Tibial artery (tissue), 4 donors: Measurements from ENCODE around the gene CCDC57.

Source experiments
- DNase-seq, 2 donors: peaks; one replicate each; pipeline ENCODE4 v3.0.0-alpha.2; 2019
- H3K27ac ChIP-seq, 2 donors: fragments of 200-600 bp; sonication (generic) in 1 of 2; 1 replicate in 1 of 2; 2 replicates in 1 of 2; pipeline ENCODE4 v1.5.1; 2018 to 2019; ENCODE audit warnings: mild to moderate bottlenecking in 1 of 2
- H3K27me3 ChIP-seq, 2 donors: fragments of 200-600 bp; sonication (generic) in 1 of 2; one replicate each; pipeline versions ENCODE4 v1.5.1 to v1.6.0; 2016 to 2019
- H3K36me3 ChIP-seq, 3 donors: fragments of 200-600 bp; sonication (generic) in 2 of 3; one replicate each; pipeline ENCODE4 v1.5.1; 2016 to 2019; ENCODE audit warnings: mild to moderate bottlenecking in 2 of 3
- H3K4me1 ChIP-seq, 4 donors: fragments of 200-600 bp; sonication (generic) in 2 of 4; 1 replicate in 3 of 4; 2 replicates in 1 of 4; pipeline ENCODE4 v1.5.1; 2016 to 2019
- H3K4me3 ChIP-seq, 2 donors: fragments of 200-600 bp; sonication (generic) in 1 of 2; 1 replicate in 1 of 2; 2 replicates in 1 of 2; pipeline ENCODE4 v1.5.1; 2018 to 2019; ENCODE audit warnings: mild to moderate bottlenecking in 2 of 2
- H3K9me3 ChIP-seq, 3 donors: fragments of 200-600 bp; sonication (generic) in 1 of 3; one replicate each; pipeline ENCODE4 v1.5.1; 2016 to 2019
- CTCF ChIP-seq, 2 experiments: fragments of 200-600 bp in 1 of 2; fragments of 450-650 bp in 1 of 2; IDR thresholded peaks; one replicate each; pipeline ENCODE4 v1.5.1; 2017 to 2019; ENCODE audit warnings: antibody characterized with exemption in 2 of 2, mild to moderate bottlenecking in 1 of 2, moderate library complexity in 1 of 2
- intact Hi-C: fragments of 100-400 bp; cut with DNase I; formaldehyde crosslinking; loops from one replicate; pipeline ENCODE4 v1.15.0; 2023; ENCODE audit warnings: low total_unique reads

CCDC57 gene

GRCh38 chr17:82204831-82205719, 7.6 kb downstream of the CCDC57 start:
- Histone ChIP-seq H3K36me3 (peaks cover 0 to 9% (median 5%) of the 10 kb centered on the region in 3 donors), H3K27ac (no peak overlapping the region), H3K4me1 (peaks cover 0 to 11% (median 8%) of the 10 kb centered on the region in 4 donors), H3K4me3 (no peak overlapping the region), H3K9me3 (no peaks in the 10 kb centered on the region), H3K27me3 (no peaks in the 10 kb centered on the region)
- no peak for DNase-seq
- intact Hi-C loops: no loop called here
- TF ChIP-seq CTCF (IDR thresholded peaks at IDR 0.05): no peak

GRCh38 chr17:82203920-82204319, 8.7 kb downstream of the CCDC57 start:
- H3K9me3 ChIP-seq: no peaks in the 10 kb centered on the region
- intact Hi-C loops: no loop called here
- no peak for DNase-seq
- no peak for TF ChIP-seq CTCF (IDR thresholded peaks at IDR 0.05)
- no peaks in the 10 kb centered on the region for H3K27me3 ChIP-seq
- H3K4me1 ChIP-seq: peaks cover 0 to 11% (median 8%) of the 10 kb centered on the region in 4 donors
- no peak overlapping the region for H3K4me3 ChIP-seq
- H3K36me3 ChIP-seq: peaks cover 0 to 18% (median 8%) of the 10 kb centered on the region in 3 donors
- H3K27ac ChIP-seq: no peak overlapping the region

GRCh38 chr17:82202981-82203380, 9.7 kb downstream of the CCDC57 start:
- H3K4me1 ChIP-seq: peaks cover 0 to 11% (median 8%) of the 10 kb centered on the region in 4 donors
- no peak for DNase-seq
- H3K4me3 ChIP-seq: no peak overlapping the region
- no peaks in the 10 kb centered on the region for H3K27me3 ChIP-seq
- H3K27ac ChIP-seq: no peak overlapping the region
- TF ChIP-seq CTCF (IDR thresholded peaks at IDR 0.05): no peak
- intact Hi-C loops: no loop called here
- H3K9me3 ChIP-seq: no peaks in the 10 kb centered on the region
- peaks cover 2 to 22% (median 10%) of the 10 kb centered on the region in 3 donors for H3K36me3 ChIP-seq

GRCh38 chr17:82201498-82201910, 11.1 kb downstream of the CCDC57 start:
- H3K9me3 ChIP-seq: no peaks in the 10 kb centered on the region
- H3K36me3 ChIP-seq: peaks cover 11 to 31% (median 23%) of the 10 kb centered on the region in 3 donors
- H3K4me3 ChIP-seq: no peak overlapping the region
- DNase-seq: no peak
- peaks cover 0 to 11% (median 8%) of the 10 kb centered on the region in 4 donors for H3K4me1 ChIP-seq
- intact Hi-C loops: no loop called here
- TF ChIP-seq CTCF (IDR thresholded peaks at IDR 0.05): no peak
- no peak overlapping the region for H3K27ac ChIP-seq
- no peaks in the 10 kb centered on the region for H3K27me3 ChIP-seq

GRCh38 chr17:82200743-82201497, 11.7 kb downstream of the CCDC57 start:
- Histone ChIP-seq H3K27me3 (no peaks in the 10 kb centered on the region), H3K27ac (no peak overlapping the region), H3K36me3 (peaks cover 11 to 37% (median 27%) of the 10 kb centered on the region in 3 donors), H3K4me3 (no peak overlapping the region), H3K9me3 (no peaks in the 10 kb centered on the region), H3K4me1 (peaks cover 0 to 6% (median 3%) of the 10 kb centered on the region in 4 donors)
- TF ChIP-seq CTCF (IDR thresholded peaks at IDR 0.05): no peak
- no peak for DNase-seq
- intact Hi-C loops: no loop called here
